ENCODE data around the gene KIF6.

KIF6 gene

GRCh38 chr6:39568896-39569295 is 156.3 kb downstream of the KIF6 start:
- peak; percentile 79 for DNase-seq (ENCODE audit: low read depth)
- H3K4me3 ChIP-seq (ENCODE audit: low read length), result no peak overlapping the region
- TF ChIP-seq CTCF (conservative IDR thresholded peaks at IDR 0.05; ENCODE audit: low read length), result no peak

GRCh38 chr6:39567091-39567490 is 158.1 kb downstream of the KIF6 start:
- no peak overlapping the region for H3K4me3 ChIP-seq (ENCODE audit: low read length)
- peak; percentile 33 for DNase-seq (ENCODE audit: low read depth)
- no peak for TF ChIP-seq CTCF (conservative IDR thresholded peaks at IDR 0.05; ENCODE audit: low read length)

- TF ChIP-seq CTCF (conservative IDR thresholded peaks at IDR 0.05; ENCODE audit: low read length), result no peak
- H3K4me3 ChIP-seq (ENCODE audit: low read length), result no peak overlapping the region
- peak; percentile 68 for DNase-seq (ENCODE audit: low read depth)
These were observed 158.8 kb downstream of the KIF6 start for GRCh38 chr6:39566456-39566855.

GRCh38 chr6:39565956-39566355 is 159.3 kb downstream of the KIF6 start:
- peak; percentile 20 for DNase-seq (ENCODE audit: low read depth)
- H3K4me3 ChIP-seq (ENCODE audit: low read length), result no peak overlapping the region
- no peak for TF ChIP-seq CTCF (conservative IDR thresholded peaks at IDR 0.05; ENCODE audit: low read length)

- DNase-seq (ENCODE audit: low read depth), result no peak
- TF ChIP-seq CTCF (conservative IDR thresholded peaks at IDR 0.05; ENCODE audit: low read length), result no peak
- no peak overlapping the region for H3K4me3 ChIP-seq (ENCODE audit: low read length)
These were observed 161.5 kb downstream of the KIF6 start for GRCh38 chr6:39563566-39564311.

GRCh38 chr6:39561536-39562266 is 163.5 kb downstream of the KIF6 start:
- no peak for TF ChIP-seq CTCF (conservative IDR thresholded peaks at IDR 0.05; ENCODE audit: low read length)
- DNase-seq (ENCODE audit: low read depth), result peak; percentile 51
- H3K4me3 ChIP-seq (ENCODE audit: low read length), result no peak overlapping the region

- DNase-seq (ENCODE audit: low read depth), result no peak
- no peak for TF ChIP-seq CTCF (conservative IDR thresholded peaks at IDR 0.05; ENCODE audit: low read length)
- no peak overlapping the region for H3K4me3 ChIP-seq (ENCODE audit: low read length)
These were observed 164.3 kb downstream of the KIF6 start for GRCh38 chr6:39560915-39561314.

Data from AG10803 (cell line).